Activated CD4-positive, CD25-positive, alpha-beta regulatory T cell treated with anti-CD3 and anti-CD28 coated beads, Interleukin-2, amount 50 U/mL, for 16 hours (primary cell): ENCODE measurements around the gene C3orf70.

Source experiments
- DNase-seq: peaks from one replicate; pipeline ENCODE4 v3.0.0-alpha.2; 2020; ENCODE audit warnings: low read depth, low spot score

The C3orf70 gene

GRCh38 chr3:185152410-185153170 lies at the start of gene C3orf70:
Gene C3orf70, minus strand, starts transcription at chr3:185153060. Its CDS starts 237 bp downstream, at chr3:185152823.
- DNase-seq = no peak

GRCh38 chr3:185200639-185201038 lies 47.8 kb upstream of the C3orf70 start:
- no peak for DNase-seq

- DNase-seq = no peak
These were observed 46.8 kb upstream of the C3orf70 start for GRCh38 chr3:185199671-185200070.

- DNase-seq = no peak
These were observed 46.3 kb upstream of the C3orf70 start for GRCh38 chr3:185199206-185199605.

GRCh38 chr3:185197068-185197467 lies 44.2 kb upstream of the C3orf70 start:
- no peak for DNase-seq

GRCh38 chr3:185195652-185196051 lies 42.8 kb upstream of the C3orf70 start:
- no peak for DNase-seq

GRCh38 chr3:185188816-185189215 lies 36.0 kb upstream of the C3orf70 start:
- no peak for DNase-seq

GRCh38 chr3:185187391-185187790 lies 34.5 kb upstream of the C3orf70 start:
- DNase-seq = no peak

- DNase-seq = no peak
These were observed 24.0 kb upstream of the C3orf70 start for GRCh38 chr3:185176750-185177359.

- DNase-seq = no peak
These were observed 22.6 kb upstream of the C3orf70 start for GRCh38 chr3:185175370-185175987.

- no peak for DNase-seq
These were observed 19.5 kb upstream of the C3orf70 start for GRCh38 chr3:185172086-185173049.

GRCh38 chr3:185164428-185165217 lies 11.8 kb upstream of the C3orf70 start:
- DNase-seq = no peak

- no peak for DNase-seq
These were observed 9.8 kb upstream of the C3orf70 start for GRCh38 chr3:185162634-185163033.

- DNase-seq = no peak
These were observed 8.9 kb upstream of the C3orf70 start for GRCh38 chr3:185161761-185162160.

GRCh38 chr3:185157347-185157746 lies 4.5 kb upstream of the C3orf70 start:
- no peak for DNase-seq

GRCh38 chr3:185155678-185156077 lies 2.8 kb upstream of the C3orf70 start:
- no peak for DNase-seq

- no peak for DNase-seq
These were observed 1.2 kb upstream of the C3orf70 start for GRCh38 chr3:185153861-185154629.

- no peak for DNase-seq
These were observed 411 bp upstream of the C3orf70 start for GRCh38 chr3:185153171-185153771.

- DNase-seq = no peak
These were observed 873 bp downstream of the C3orf70 start for GRCh38 chr3:185151964-185152409.
